ENCODE results near the gene EXPH5. TPM values are rescaled to one million over a fixed set of nuclear protein-coding genes. Genes with fewer than 3 reads are reported as not detected.

The EXPH5 gene
- total RNA-seq, 1 experiment from 2014 or later = 18.3 TPM

- ChIA-PET RAD21 (ENCODE audit: low non-redundant PET in 1 of 2, low total read pairs in 2 of 2, uncharacterized antibody in 2 of 2, unreplicated experiment in 2 of 2) (no interaction called here), POLR2A (interaction anchor here (1.0 kb wide), 1 partner anchor 14 kb away, joined by 3 read pairs; no protein-coding TSS in a partner anchor), CTCF (no interaction called here)
- no peaks in the 10 kb centered on the region for H3K79me2 ChIP-seq (ENCODE audit: insufficient read depth, low read length)
- no peaks in the 10 kb centered on the region for H3K9me2 ChIP-seq (ENCODE audit: insufficient read depth)
- peak; percentile 96 for ATAC-seq
- DNase-seq (ENCODE audit: low read depth, low spot score) = peak; percentile 96
- no TSS peak for BruUV-seq (replicated peaks)
- peak overlapping the region; percentile 52 for H3K9ac ChIP-seq (ENCODE audit: low read length)
- H3K9me3 ChIP-seq (ENCODE audit: control insufficient read depth in 1 of 2, insufficient read depth in 1 of 2, low read depth in 1 of 2, low read length in 2 of 2) = no peaks in the 10 kb centered on the region
- intact Hi-C loops (cut with micrococcal nuclease) = no loop called here
- no peaks in the 10 kb centered on the region for H3K27me3 ChIP-seq (ENCODE audit: insufficient read depth, low read length)
- peak overlapping the region; percentile 47 for H3K27ac ChIP-seq (ENCODE audit: low read depth, low read length)
- peaks cover 17 to 44% of the 10 kb centered on the region in 2 experiments for H3K4me1 ChIP-seq (ENCODE audit: control insufficient read depth in 1 of 2, insufficient read depth in 2 of 2, low read length in 2 of 2)
- no peaks in the 10 kb centered on the region for H4K20me1 ChIP-seq (ENCODE audit: insufficient read depth)
- peak overlapping the region; percentile 6 for H2AFZ ChIP-seq (ENCODE audit: low read depth, low read length, poor library complexity, severe bottlenecking)
- H3K36me3 ChIP-seq (ENCODE audit: control insufficient read depth in 1 of 2, insufficient read depth in 2 of 2, low read length in 2 of 2) = no peaks in the 10 kb centered on the region
- H3K4me2 ChIP-seq (ENCODE audit: low read length) = peak overlapping the region; percentile 63
- peak overlapping the region in 1 of 2 experiments; percentile 9; a peak in 1 of 4 replicates for H3K4me3 ChIP-seq (replicated peaks in 1 of 2; ENCODE audit: low read depth in 1 of 2, low read length in 2 of 2)
- peak; percentile 84 for TF ChIP-seq SRF (IDR thresholded peaks at IDR 0.05; ENCODE audit: low read depth)
- no peak; the same call in 1 of the 2 replicates for TF ChIP-seq ELF1 (IDR thresholded peaks at IDR 0.05; ENCODE audit: borderline replicate concordance, low read depth)
- TF ChIP-seq CEBPB (IDR thresholded peaks at IDR 0.05; ENCODE audit: low read depth) = peak; percentile 98
- TF ChIP-seq TCF7L2 (IDR thresholded peaks at IDR 0.05; ENCODE audit: borderline replicate concordance, extremely low read depth, insufficient read depth, insufficient read length) = peak; percentile 91
- peak; percentile 37; the same call in 1 of the 2 replicates for TF ChIP-seq RAD21 (IDR thresholded peaks at IDR 0.05; ENCODE audit: low read depth)
- TF ChIP-seq CBX3 (IDR thresholded peaks at IDR 0.05; ENCODE audit: low read depth) = peak; percentile 99
- TF ChIP-seq ZNF274 (IDR thresholded peaks at IDR 0.05; ENCODE audit: low read depth, low read length) = no peak
- TF ChIP-seq ZBTB33 (IDR thresholded peaks at IDR 0.05; ENCODE audit: extremely low read depth, insufficient replicate concordance, low read length) = peak; percentile 52
- TF ChIP-seq SP1 (IDR thresholded peaks at IDR 0.05; ENCODE audit: low read depth) = peak; percentile 97
- peak; percentile 50; the same call in 1 of the 2 replicates for TF ChIP-seq EGR1 (IDR thresholded peaks at IDR 0.05; ENCODE audit: low read depth)
- peak; percentile 99 for TF ChIP-seq JUND (IDR thresholded peaks at IDR 0.05)
- no peak for TF ChIP-seq EZH2 (IDR thresholded peaks at IDR 0.05)
- TF ChIP-seq FOSL1 (IDR thresholded peaks at IDR 0.05; ENCODE audit: low read depth) = peak; percentile 99
- no peak for TF ChIP-seq YY1 (IDR thresholded peaks at IDR 0.05; ENCODE audit: extremely low read depth, insufficient replicate concordance, low read depth, low read length)
- no peak for TF ChIP-seq EZH2phosphoT487 (IDR thresholded peaks at IDR 0.05; ENCODE audit: borderline replicate concordance)
- TF ChIP-seq, protein P1, sequence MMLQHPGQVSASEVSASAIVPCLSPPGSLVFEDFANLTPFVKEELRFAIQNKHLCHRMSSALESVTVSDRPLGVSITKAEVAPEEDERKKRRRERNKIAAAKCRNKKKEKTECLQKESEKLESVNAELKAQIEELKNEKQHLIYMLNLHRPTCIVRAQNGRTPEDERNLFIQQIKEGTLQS (IDR thresholded peaks at IDR 0.05) = peak; percentile 92
- TF ChIP-seq, protein P2, sequence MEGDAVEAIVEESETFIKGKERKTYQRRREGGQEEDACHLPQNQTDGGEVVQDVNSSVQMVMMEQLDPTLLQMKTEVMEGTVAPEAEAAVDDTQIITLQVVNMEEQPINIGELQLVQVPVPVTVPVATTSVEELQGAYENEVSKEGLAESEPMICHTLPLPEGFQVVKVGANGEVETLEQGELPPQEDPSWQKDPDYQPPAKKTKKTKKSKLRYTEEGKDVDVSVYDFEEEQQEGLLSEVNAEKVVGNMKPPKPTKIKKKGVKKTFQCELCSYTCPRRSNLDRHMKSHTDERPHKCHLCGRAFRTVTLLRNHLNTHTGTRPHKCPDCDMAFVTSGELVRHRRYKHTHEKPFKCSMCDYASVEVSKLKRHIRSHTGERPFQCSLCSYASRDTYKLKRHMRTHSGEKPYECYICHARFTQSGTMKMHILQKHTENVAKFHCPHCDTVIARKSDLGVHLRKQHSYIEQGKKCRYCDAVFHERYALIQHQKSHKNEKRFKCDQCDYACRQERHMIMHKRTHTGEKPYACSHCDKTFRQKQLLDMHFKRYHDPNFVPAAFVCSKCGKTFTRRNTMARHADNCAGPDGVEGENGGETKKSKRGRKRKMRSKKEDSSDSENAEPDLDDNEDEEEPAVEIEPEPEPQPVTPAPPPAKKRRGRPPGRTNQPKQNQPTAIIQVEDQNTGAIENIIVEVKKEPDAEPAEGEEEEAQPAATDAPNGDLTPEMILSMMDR (IDR thresholded peaks at IDR 0.05 in 2 of 3, conservative IDR thresholded peaks at IDR 0.05 in 1 of 3; ENCODE audit: borderline replicate concordance in 1 of 3, insufficient read depth in 1 of 3, low read depth in 2 of 3, low read length in 2 of 3) = no peak
- peak; percentile 69; the same call in 1 of the 2 replicates for TF ChIP-seq POLR2AphosphoS5 (IDR thresholded peaks at IDR 0.05; ENCODE audit: low read depth, low read length)
- TF ChIP-seq, protein P3, sequence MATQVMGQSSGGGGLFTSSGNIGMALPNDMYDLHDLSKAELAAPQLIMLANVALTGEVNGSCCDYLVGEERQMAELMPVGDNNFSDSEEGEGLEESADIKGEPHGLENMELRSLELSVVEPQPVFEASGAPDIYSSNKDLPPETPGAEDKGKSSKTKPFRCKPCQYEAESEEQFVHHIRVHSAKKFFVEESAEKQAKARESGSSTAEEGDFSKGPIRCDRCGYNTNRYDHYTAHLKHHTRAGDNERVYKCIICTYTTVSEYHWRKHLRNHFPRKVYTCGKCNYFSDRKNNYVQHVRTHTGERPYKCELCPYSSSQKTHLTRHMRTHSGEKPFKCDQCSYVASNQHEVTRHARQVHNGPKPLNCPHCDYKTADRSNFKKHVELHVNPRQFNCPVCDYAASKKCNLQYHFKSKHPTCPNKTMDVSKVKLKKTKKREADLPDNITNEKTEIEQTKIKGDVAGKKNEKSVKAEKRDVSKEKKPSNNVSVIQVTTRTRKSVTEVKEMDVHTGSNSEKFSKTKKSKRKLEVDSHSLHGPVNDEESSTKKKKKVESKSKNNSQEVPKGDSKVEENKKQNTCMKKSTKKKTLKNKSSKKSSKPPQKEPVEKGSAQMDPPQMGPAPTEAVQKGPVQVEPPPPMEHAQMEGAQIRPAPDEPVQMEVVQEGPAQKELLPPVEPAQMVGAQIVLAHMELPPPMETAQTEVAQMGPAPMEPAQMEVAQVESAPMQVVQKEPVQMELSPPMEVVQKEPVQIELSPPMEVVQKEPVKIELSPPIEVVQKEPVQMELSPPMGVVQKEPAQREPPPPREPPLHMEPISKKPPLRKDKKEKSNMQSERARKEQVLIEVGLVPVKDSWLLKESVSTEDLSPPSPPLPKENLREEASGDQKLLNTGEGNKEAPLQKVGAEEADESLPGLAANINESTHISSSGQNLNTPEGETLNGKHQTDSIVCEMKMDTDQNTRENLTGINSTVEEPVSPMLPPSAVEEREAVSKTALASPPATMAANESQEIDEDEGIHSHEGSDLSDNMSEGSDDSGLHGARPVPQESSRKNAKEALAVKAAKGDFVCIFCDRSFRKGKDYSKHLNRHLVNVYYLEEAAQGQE (IDR thresholded peaks at IDR 0.05; ENCODE audit: low read depth) = no peak
- no peak for TF ChIP-seq POLR2A (IDR thresholded peaks at IDR 0.05; ENCODE audit: borderline replicate concordance, extremely low read depth, insufficient read depth, insufficient read length)
- no peak for TF ChIP-seq ZFX (IDR thresholded peaks at IDR 0.05)
Measured at GRCh38 chr11:108616549-108616948, 23.0 kb upstream of the EXPH5 start.

All from HCT116 (cell line).